H9 (cell line): ENCODE results near the gene SLC2A11. TPM values are rescaled to one million over a fixed set of nuclear protein-coding genes. Genes with fewer than 3 reads are reported as not detected.

Experiments used
- DNase-seq: peaks from one replicate; pipeline ENCODE4 v3.0.0-alpha.2; 2017
- H2AFZ ChIP-seq: one replicate; pipeline ENCODE4 v1.6.1; 2013; ENCODE audit warnings: mild to moderate bottlenecking, low read length, control low read depth, moderate library complexity
- H2AK5ac ChIP-seq: 2 replicates; pipeline ENCODE4 v1.6.1; 2013; ENCODE audit warnings: low read length, control low read depth, mixed read lengths; ENCODE audit not compliant: insufficient read length
- H2BK120ac ChIP-seq: one replicate; pipeline ENCODE4 v1.6.1; 2013; ENCODE audit warnings: low read depth, mild to moderate bottlenecking, low read length, control low read depth, inconsistent platforms; ENCODE audit not compliant: poor library complexity, severe bottlenecking
- H2BK12ac ChIP-seq: 2 replicates; pipeline ENCODE4 v1.6.1; 2013; ENCODE audit warnings: low read length, control low read depth, mixed read lengths, low read depth; ENCODE audit not compliant: insufficient read length
- H2BK15ac ChIP-seq: 2 replicates; pipeline ENCODE4 v1.6.1; 2013; ENCODE audit warnings: low read depth, low read length, control low read depth
- H2BK20ac ChIP-seq: one replicate; pipeline ENCODE4 v1.6.1; 2013; ENCODE audit warnings: low read depth, mild to moderate bottlenecking, low read length, control low read depth, inconsistent platforms; ENCODE audit not compliant: poor library complexity, severe bottlenecking
- H2BK5ac ChIP-seq: 2 replicates; pipeline ENCODE4 v1.6.1; 2013; ENCODE audit warnings: low read length, control low read depth, mixed read lengths; ENCODE audit not compliant: insufficient read length
- H3K14ac ChIP-seq: 2 replicates; pipeline ENCODE4 v1.6.1; 2013; ENCODE audit warnings: low read length, control low read depth; ENCODE audit not compliant: insufficient read depth
- H3K18ac ChIP-seq: 2 replicates; pipeline ENCODE4 v1.6.1; 2013; ENCODE audit warnings: low read depth, mild to moderate bottlenecking, mixed read lengths, low read length, control low read depth; ENCODE audit not compliant: insufficient read length
- H3K23ac ChIP-seq: 2 replicates; pipeline ENCODE4 v1.6.1; 2013; ENCODE audit warnings: low read length, control low read depth, mixed read lengths, low read depth; ENCODE audit not compliant: insufficient read length
- H3K23me2 ChIP-seq: 2 replicates; pipeline ENCODE4 v1.6.1; 2013; ENCODE audit warnings: low read depth, mild to moderate bottlenecking, mixed read lengths, low read length, control low read depth; ENCODE audit not compliant: insufficient read length, poor library complexity, severe bottlenecking
- H3K27ac ChIP-seq: 2 replicates; pipeline ENCODE4 v1.5.1; 2013; ENCODE audit warnings: low read length, control low read depth, mixed read lengths, low read depth; ENCODE audit not compliant: insufficient read length
- H3K27me3 ChIP-seq: 2 replicates; pipeline ENCODE4 v1.6.1; 2013; ENCODE audit warnings: low read length, control low read depth, inconsistent platforms; ENCODE audit not compliant: insufficient read depth
- H3K4ac ChIP-seq: 2 replicates; pipeline ENCODE4 v1.6.1; 2013; ENCODE audit warnings: low read depth, mild to moderate bottlenecking, control low read depth, inconsistent platforms, low read length, moderate library complexity
- H3K4me1 ChIP-seq: 2 replicates; pipeline ENCODE4 v1.6.1; 2013; ENCODE audit warnings: low read length, control low read depth, inconsistent platforms; ENCODE audit not compliant: insufficient read depth
- H3K4me2 ChIP-seq: 2 replicates; pipeline ENCODE4 v1.6.1; 2013; ENCODE audit warnings: low read length, control low read depth, mixed read lengths; ENCODE audit not compliant: insufficient read length, insufficient read depth
- H3K56ac ChIP-seq: 2 replicates; pipeline ENCODE4 v1.6.1; 2013; ENCODE audit warnings: low read depth, mild to moderate bottlenecking, mixed read lengths, low read length, control low read depth; ENCODE audit not compliant: insufficient read length
- H3K79me1 ChIP-seq: 2 replicates; pipeline ENCODE4 v1.6.1; 2013; ENCODE audit warnings: low read depth, mild to moderate bottlenecking, moderate library complexity, low read length, control low read depth, inconsistent platforms; ENCODE audit not compliant: insufficient read depth, poor library complexity, severe bottlenecking
- H3K79me2 ChIP-seq: 2 replicates; pipeline ENCODE4 v1.6.1; 2013; ENCODE audit warnings: low read length, control low read depth, inconsistent platforms; ENCODE audit not compliant: insufficient read depth
- H3K9ac ChIP-seq: 2 replicates; pipeline ENCODE4 v1.6.1; 2013; ENCODE audit warnings: low read length, control low read depth, mixed read lengths; ENCODE audit not compliant: insufficient read length; ENCODE audit errors: extremely low read depth
- H3K9me3 ChIP-seq: one replicate; pipeline ENCODE4 v1.6.1; 2013; ENCODE audit warnings: low read depth, low read length, inconsistent platforms; ENCODE audit not compliant: control insufficient read depth
- H3T11ph ChIP-seq: one replicate; pipeline ENCODE4 v1.6.1; 2013; ENCODE audit warnings: mild to moderate bottlenecking, low read length, control low read depth, inconsistent platforms
- H4K20me1 ChIP-seq: one replicate; pipeline ENCODE4 v1.6.1; 2013; ENCODE audit not compliant: control insufficient read depth, insufficient read length, insufficient read depth
- H4K5ac ChIP-seq: 2 replicates; pipeline ENCODE4 v1.6.1; 2013; ENCODE audit warnings: low read depth, mild to moderate bottlenecking, mixed read lengths, low read length, control low read depth; ENCODE audit not compliant: insufficient read length
- H4K8ac ChIP-seq: replicated peaks from 2 replicates; pipeline ENCODE4 v1.6.1; 2013; ENCODE audit warnings: low read length, control low read depth, mixed read lengths, low read depth; ENCODE audit not compliant: insufficient read length
- H4K91ac ChIP-seq: 2 replicates; pipeline ENCODE4 v1.6.1; 2013; ENCODE audit warnings: low read depth, mild to moderate bottlenecking, moderate library complexity, mixed read lengths, low read length, control low read depth; ENCODE audit not compliant: insufficient read length
- H3K27ac Mint-ChIP-seq, 3 experiments: 2 replicates in 2 of 3; 3 replicates in 1 of 3; pipeline ENCODE4 v1.8.0; 2020 to 2021; ENCODE audit warnings: mixed read lengths in 3 of 3, mild to moderate bottlenecking in 1 of 3, moderate library complexity in 1 of 3
- H3K27me3 Mint-ChIP-seq: 2 replicates; pipeline ENCODE4 v1.8.0; 2021; ENCODE audit warnings: low read depth, mild to moderate bottlenecking, moderate library complexity, mixed read lengths
- H3K36me3 Mint-ChIP-seq, 3 experiments: 2 replicates in 2 of 3; 3 replicates in 1 of 3; pipeline ENCODE4 v1.8.0; 2020 to 2021; ENCODE audit warnings: low read depth in 3 of 3, mixed read lengths in 3 of 3; ENCODE audit not compliant: insufficient read depth in 1 of 3
- H3K4me1 Mint-ChIP-seq, 2 experiments: 2 replicates each; pipeline ENCODE4 v1.8.0; 2020; ENCODE audit warnings: mixed read lengths in 2 of 2
- H3K4me3 Mint-ChIP-seq, 2 experiments: 2 replicates in 1 of 2; 3 replicates in 1 of 2; pipeline ENCODE4 v1.8.0; 2020 to 2021; ENCODE audit warnings: mild to moderate bottlenecking in 2 of 2, mixed read lengths in 2 of 2, moderate library complexity in 1 of 2
- H3K9me3 Mint-ChIP-seq, 2 experiments: 2 replicates in 1 of 2; 3 replicates in 1 of 2; pipeline ENCODE4 v1.8.0; 2020; ENCODE audit warnings: mild to moderate bottlenecking in 2 of 2, mixed read lengths in 2 of 2, moderate library complexity in 1 of 2
- WGBS: extraction: QIAGEN DNeasy Blood & Tissue Kit; methylation state at CpG from one replicate; pipeline ENCODE4 v1.1.7; 2013; ENCODE audit warnings: missing lambda C conversion rate, low lambda C conversion rate, mixed read lengths; ENCODE audit not compliant: insufficient read length; ENCODE audit errors: extremely low coverage; 5-methylcytosine and 5-hydroxymethylcytosine counted together
- total RNA-seq: library from RNA; stranded (reverse); gene quantifications from 2 replicates; pipeline ENCODE4 v1.2.1, GENCODE V29; 2021
- TF ChIP-seq, protein P1 (sequence below): fragments of 200-600 bp; sonication (generic); conservative IDR thresholded peaks from 3 replicates; pipeline ENCODE4 v1.8.0; 2021; ENCODE audit warnings: antibody characterized with exemption, mild to moderate bottlenecking

Gene SLC2A11
- total RNA-seq, 1 experiment from 2014 or later = 15.0 TPM

GRCh38 chr22:23882370-23882769 lies 24.7 kb downstream of the SLC2A11 start:
- Histone ChIP-seq H2AFZ (no peak overlapping the region), H3K27me3 (no peaks in the 10 kb centered on the region), H3K4me1 (no peaks in the 10 kb centered on the region), H3K4me2 (no peak overlapping the region), H3K4ac (no peak overlapping the region), H4K91ac (no peak overlapping the region), H4K20me1 (no peaks in the 10 kb centered on the region), H4K5ac (no peak overlapping the region), H2BK12ac (no peak overlapping the region), H3T11ph (no peak overlapping the region), H2BK120ac (no peak overlapping the region), H2BK5ac (no peak overlapping the region), H3K23ac (no peak overlapping the region), H2AK5ac (no peak overlapping the region), H3K14ac (no peak overlapping the region), H3K56ac (no peak overlapping the region), H3K79me1 (no peaks in the 10 kb centered on the region), H4K8ac (no peak overlapping the region), H3K23me2 (no peaks in the 10 kb centered on the region), H3K18ac (no peak overlapping the region), H2BK20ac (no peak overlapping the region), H3K9ac (no peak overlapping the region), H2BK15ac (no peak overlapping the region), H3K9me3 (no peaks in the 10 kb centered on the region), H3K79me2 (no peaks in the 10 kb centered on the region), H3K27ac (no peak overlapping the region)
- H3K4me1 Mint-ChIP-seq = peaks cover 0 to 4% of the 10 kb centered on the region in 2 experiments; a peak in 1 of 4 replicates
- TF ChIP-seq, protein P1, sequence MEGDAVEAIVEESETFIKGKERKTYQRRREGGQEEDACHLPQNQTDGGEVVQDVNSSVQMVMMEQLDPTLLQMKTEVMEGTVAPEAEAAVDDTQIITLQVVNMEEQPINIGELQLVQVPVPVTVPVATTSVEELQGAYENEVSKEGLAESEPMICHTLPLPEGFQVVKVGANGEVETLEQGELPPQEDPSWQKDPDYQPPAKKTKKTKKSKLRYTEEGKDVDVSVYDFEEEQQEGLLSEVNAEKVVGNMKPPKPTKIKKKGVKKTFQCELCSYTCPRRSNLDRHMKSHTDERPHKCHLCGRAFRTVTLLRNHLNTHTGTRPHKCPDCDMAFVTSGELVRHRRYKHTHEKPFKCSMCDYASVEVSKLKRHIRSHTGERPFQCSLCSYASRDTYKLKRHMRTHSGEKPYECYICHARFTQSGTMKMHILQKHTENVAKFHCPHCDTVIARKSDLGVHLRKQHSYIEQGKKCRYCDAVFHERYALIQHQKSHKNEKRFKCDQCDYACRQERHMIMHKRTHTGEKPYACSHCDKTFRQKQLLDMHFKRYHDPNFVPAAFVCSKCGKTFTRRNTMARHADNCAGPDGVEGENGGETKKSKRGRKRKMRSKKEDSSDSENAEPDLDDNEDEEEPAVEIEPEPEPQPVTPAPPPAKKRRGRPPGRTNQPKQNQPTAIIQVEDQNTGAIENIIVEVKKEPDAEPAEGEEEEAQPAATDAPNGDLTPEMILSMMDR = no peak
- DNase-seq = no peak
- peaks cover 4 to 10% (median 7%) of the 10 kb centered on the region in 3 experiments; a peak in 4 of 7 replicates for H3K36me3 Mint-ChIP-seq
- H3K27ac Mint-ChIP-seq = no peak overlapping the region
- H3K4me3 Mint-ChIP-seq = no peak overlapping the region
- H3K9me3 Mint-ChIP-seq = no peaks in the 10 kb centered on the region
- WGBS = no CpG with 5 or more reads among the region's 20 CpGs
- no peaks in the 10 kb centered on the region for H3K27me3 Mint-ChIP-seq
